Stimulated activated CD8-positive, alpha-beta memory T cell treated with anti-CD3 and anti-CD28 coated beads, Interleukin-4, amount 100 ng/mL, for 4 hours (primary cell): ENCODE data around the gene JAK1.

Experiments used
- DNase-seq, 2 donors: peaks; one replicate each; pipeline ENCODE4 v3.0.0-alpha.2; 2020; ENCODE audit warnings: low read depth in 2 of 2, low spot score in 1 of 2

The JAK1 gene

GRCh38 chr1:64871256-64871655 is 95.1 kb downstream of the JAK1 start:
- no peak for DNase-seq

DNA sequence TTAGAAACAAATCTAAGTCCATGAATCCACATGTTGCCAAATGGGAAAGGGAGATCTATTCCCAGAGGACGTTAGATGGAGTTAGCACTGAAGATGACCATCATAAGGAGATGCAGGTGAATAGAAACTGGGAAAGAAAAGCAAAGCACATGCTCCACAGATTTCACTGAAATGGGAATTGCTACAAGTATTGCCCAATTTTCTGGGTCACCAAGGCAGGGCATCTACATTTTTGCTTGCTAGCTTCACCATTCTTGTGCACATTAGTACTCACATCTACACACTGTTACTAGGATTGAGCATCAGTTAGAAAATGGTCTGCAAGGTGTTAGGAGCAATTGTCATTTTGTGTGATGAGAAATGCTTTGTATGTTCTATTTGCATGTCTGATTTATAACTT is 99.1 kb downstream of the JAK1 start:
- DNase-seq = no peak

GRCh38 chr1:64866689-64867088 is 99.7 kb downstream of the JAK1 start:
- DNase-seq = no peak

DNA sequence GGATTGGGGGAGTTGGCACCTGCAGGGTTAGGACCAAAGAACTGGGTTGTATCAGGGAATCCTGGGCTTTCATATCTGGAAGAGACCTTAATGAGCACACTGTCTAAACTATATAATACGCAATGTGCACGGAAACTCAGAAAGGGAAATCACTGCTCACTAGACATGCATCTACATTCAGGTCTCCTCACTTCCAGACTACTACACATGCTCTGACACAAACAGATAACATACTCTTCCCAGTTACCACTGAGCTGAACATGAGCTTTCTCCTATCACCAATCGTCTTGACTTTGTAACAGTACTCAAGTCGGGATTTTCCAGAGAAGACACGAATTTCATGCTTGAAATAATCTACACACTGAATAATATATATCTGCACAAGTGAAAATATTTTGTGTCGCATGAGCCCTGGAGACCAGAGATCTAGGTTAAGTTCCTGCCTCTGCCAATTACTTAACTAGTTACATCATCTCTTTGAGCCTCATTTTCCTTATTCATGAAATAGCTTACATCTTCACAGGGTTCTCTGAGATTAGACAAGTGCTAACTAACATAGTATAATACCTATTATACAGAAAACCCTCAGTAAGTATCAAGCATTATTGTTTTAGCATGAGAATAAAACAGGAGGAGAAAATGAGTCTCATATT is 101.1 kb downstream of the JAK1 start:
- DNase-seq = no peak

- DNase-seq = peak in 1 of 2 donors; percentile 19
These were observed 102.1 kb downstream of the JAK1 start for GRCh38 chr1:64864018-64864940.

GRCh38 chr1:64861611-64862010 is 104.7 kb downstream of the JAK1 start:
- DNase-seq = no peak

DNA sequence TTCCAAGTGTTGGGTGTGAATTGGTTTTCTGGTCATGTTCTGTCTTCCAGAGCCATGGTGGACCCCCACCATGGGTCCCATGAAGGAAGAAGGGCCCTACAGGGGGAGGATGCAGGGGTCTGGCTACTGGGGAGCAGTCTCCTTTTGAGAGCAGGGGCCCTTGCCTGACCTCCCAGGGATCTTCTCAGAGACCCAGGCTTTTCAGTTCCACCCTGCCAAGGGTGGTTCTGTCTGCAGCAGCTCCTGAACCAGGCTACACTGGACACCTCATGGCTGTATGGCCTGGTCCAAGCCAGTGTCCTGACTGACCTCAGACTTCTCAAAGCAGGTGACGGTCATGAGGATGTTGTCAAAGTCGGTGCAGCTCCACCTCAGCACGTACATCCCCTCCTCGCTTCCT is 109.0 kb downstream of the JAK1 start:
- DNase-seq = no peak

DNA sequence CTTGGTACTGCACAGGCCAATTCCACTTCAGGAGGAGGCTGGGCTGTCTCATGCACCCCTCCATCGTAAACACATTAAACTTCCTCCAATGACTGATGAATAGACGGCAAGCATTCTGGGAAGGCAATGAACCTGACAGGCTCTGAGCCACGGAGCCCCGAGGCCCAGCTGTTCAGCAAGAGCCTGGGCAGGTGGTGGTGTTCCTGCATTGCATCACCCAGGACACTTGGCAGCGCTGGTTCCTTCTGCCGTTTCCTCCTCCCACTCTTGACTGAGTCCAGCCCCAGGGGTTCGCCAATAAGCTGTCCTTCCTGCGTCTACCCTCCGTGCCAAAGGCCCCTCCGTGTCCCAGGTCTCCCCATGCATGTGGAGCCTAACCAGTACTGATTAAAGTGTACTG is 109.8 kb downstream of the JAK1 start:
- DNase-seq = no peak

DNA sequence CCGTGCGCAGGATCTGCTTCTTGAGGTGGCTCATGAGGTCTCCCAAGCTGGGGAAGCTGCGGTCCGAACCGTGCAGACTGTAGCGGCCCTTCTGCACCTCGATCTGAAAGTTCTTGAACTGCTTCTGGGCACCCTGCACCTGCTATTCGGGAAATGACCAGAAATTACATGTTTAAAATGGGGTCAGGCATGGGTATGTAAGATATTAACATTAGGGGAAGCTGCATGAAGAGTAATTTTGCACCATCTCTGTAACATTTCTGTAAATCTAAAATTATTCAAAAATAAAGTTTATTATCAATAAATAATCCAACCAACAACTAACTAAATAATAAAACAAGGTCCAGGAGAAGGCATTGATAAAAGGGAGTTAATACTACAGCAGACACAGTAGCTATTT is 110.8 kb downstream of the JAK1 start:
- no peak for DNase-seq

- DNase-seq = no peak
These were observed 111.7 kb downstream of the JAK1 start for GRCh38 chr1:64854674-64855073.

- DNase-seq = no peak
These were observed 114.7 kb downstream of the JAK1 start for GRCh38 chr1:64851664-64852063.

DNA sequence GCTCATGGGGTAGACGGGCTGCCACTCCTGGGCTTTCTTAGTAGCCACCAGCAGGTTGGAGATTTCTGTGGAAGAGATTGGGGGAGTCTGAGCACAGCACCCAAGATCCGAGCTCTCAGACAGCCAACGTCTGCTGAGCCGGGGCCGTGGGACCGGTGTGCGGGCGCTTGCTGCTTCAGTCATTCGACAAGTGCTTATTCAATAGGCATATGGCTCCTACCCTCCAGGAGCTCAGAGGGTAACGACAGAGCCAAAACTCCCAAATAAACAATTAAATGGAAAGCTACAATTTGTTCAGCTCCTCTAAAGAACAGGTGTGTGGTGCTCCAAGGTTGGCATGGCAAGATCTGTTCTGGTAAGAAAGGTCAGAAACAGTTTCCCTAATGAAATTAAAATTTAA is 115.5 kb downstream of the JAK1 start:
- no peak for DNase-seq

DNA sequence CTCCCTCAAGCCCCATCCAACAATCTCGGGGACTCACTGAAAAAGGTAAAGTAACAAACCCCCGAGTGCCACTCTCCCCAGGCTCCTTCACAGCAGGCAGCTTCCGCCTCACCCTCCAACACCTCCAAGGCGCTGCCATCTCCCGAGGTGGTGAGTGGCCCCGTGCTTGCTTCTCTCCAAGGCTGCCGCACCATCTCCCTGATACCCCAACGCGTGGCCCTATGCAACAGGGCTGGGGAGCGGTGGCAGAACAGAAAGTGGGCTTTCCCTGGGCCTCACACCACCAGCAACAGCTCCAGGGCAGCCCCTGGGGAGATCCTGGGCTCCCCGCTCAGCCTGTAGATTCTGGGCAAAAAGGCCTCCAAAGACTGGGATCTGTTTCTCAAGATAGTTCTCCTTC is 116.4 kb downstream of the JAK1 start:
- DNase-seq = no peak

DNA sequence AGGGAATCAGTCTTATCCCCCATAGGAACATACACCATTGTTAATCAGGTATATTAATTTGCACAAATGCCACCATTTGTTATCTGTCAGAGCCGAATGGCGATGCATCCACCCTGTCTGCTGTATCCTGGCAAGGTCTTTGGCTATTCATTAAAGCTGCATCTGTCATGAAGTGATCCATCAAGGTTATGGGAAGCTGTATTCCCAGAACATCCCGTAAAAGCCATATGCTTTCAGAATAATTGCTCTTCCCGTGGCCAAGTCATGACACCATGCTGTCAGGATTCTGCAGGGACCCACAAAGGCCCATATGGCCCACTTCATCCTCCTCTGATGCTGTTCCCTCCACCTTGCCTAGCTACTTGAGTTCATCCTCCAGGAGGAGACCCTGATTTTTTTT is 117.5 kb downstream of the JAK1 start:
- no peak for DNase-seq

DNA sequence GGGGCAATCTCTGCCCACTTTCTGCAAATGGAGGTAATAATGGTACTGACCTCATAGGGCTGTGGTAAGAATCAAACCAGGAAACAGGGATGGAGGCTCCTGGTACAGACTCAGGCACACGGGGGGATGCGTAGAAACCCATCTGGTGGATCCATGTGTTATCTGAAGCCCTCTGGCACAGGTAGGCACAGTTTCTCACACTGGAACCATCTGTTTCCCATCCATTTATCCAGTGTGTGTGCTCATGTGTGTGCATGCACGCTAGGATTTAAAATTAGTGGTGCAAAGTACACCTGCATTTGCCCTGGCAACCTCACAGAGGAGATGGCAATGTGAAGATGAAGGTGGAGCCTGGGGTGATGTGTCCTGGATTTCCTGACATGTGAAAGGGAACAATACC is 118.2 kb downstream of the JAK1 start:
- DNase-seq = no peak

DNA sequence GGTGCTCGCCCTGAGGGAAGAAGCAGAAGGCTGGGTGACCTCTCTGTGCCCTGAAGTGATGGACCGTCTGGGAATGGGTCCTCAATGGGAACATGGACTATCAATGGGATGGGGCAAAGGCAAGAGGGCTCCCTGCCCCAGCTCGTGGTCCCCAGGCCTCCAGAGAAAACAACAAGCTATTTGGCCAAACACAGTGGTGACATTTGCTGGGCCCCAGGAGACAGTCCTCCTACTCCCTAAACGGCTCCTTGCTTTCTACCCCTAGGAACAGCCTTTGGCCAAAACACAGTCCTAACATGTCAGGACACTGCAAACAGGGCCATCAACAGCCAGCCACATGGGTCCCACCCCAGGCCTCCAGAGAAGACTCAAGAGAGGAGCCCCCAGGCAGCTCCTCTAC is 118.7 kb downstream of the JAK1 start:
- no peak for DNase-seq

- no peak for DNase-seq
These were observed 119.5 kb downstream of the JAK1 start for GRCh38 chr1:64846573-64847430.

GRCh38 chr1:64845831-64846425 is 120.4 kb downstream of the JAK1 start:
- DNase-seq = no peak

DNA sequence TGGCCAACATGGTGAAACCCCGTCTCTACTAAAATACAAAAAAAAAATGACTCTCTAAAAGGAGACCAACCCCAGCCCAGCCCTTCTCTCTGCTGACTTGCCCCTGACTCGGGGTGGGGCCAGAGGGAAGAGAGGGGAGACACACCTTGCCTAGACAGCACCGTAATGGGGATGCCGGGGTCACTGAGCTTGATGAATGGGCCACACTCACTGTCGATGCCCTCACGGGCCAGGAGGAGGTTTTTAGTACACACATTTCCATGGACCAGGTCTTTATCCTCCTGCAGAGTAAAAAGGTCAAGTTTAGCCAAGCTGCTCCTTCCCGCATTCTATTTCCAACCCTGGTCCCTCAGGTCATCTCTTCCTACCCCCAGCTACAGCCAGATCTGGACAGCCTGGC is 121.7 kb downstream of the JAK1 start:
- no peak for DNase-seq

DNA sequence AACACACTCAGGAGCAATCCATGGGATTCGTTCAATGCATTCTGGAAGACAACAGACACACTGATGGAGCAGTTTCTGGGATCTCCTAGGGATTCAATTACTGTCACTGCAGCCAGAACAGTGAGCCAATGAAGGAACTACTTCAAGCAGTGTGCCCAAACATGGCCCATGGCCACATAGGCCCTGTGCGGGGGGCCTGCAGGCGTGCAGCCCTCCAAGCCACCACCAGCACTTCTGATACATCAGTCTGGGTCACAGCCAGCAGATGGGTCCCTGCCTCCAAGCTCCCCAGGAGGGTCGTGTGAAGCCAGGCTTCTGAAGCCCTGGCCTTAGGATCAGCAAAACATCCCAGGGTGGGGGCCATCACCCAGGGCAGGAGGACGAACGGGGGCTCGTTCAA is 122.2 kb downstream of the JAK1 start:
- no peak for DNase-seq

DNA sequence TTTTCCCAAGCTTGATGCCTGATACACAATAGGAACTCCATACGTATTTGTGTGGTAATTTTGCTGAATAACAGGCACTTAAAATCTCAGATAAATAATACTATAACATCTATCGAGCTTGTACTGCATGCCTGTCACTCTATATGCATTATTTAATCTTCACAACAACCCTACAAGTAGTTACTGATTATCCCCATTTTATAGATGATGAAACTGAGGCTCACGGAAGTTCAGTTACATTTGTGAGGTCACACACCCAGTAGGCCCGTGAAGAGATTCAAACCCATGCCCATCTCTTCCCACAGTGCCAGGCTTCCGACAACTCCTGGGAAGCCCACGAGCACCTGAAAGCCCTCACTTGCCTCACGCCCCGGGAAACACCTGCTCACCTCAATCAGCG is 122.7 kb downstream of the JAK1 start:
- DNase-seq = no peak
